ENCODE data around the gene TCF20.
A peak's percentile ranks its signal among the peaks of the same experiment; 100 is the strongest.

The TCF20 gene

DNA sequence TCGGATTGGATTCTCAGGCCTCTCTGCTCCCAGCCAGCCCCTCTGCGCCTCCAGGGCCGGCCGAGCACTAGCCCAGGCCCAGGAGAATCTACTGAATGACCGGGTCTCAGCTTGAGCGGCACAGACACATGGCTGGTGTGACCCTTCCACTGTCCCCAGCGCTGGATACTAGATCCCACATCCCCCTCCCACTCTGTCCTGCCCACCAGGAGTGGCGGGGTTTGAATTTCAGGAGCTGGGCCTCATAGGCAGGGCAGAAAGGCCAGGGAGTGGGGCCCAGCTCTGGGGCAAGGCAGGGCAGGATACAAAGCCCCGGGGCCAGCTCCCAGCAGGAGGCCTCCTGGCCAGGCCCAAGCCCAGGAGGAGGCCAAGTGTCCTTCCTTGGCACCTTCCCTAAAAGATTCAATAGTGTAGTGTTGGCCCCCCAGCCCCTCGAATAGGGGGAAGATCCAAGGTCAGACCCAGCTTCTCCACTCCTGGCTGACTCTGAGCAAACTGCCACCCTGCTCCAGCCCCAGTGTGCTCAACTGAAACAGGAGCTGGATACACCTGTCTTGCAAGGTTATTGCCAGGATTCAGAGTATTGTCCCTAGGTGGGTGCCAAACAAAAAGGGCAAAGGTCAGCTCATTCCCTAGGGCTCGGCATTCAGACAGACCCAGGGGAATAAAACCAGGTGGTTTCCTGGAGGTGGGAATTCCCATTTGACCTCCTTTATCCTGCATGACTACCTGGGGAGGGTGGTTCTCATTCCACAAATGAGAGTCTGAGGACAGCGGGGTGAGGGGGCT lies 22.5 kb upstream of the TCF20 start:
- Histone ChIP-seq H3K4me1 (ENCODE audit: insufficient read depth, low read length) (peaks cover 24% of the 10 kb centered on the region), H3K36me3 (ENCODE audit: insufficient read depth, low read length) (no peaks in the 10 kb centered on the region), H3K9ac (ENCODE audit: low read depth, low read length) (no peak overlapping the region), H3K9me3 (ENCODE audit: control insufficient read depth, insufficient read depth, low read length) (no peaks in the 10 kb centered on the region)

DNA sequence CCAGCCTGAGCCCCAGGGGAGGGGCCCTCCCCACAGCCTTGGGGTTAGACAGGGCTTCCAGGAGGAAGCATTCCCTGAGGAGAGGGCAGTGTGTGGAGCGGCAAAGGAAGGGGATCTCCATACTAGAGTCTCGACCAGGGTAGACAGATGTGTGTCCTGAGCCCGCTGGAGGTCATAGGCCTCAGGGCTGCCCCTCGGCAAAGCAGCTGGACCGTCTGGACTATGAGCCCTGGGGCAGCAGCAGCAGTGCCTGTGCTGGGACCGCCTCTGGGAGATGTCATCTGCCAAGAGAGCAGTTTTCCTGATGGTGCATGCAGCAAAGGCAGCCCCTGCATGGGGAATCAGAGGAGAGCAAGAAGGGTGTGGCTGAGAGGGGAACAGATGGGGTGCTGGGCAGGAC lies 20.8 kb upstream of the TCF20 start:
- Histone ChIP-seq H3K4me1 (ENCODE audit: insufficient read depth, low read length) (peaks cover 17% of the 10 kb centered on the region), H3K9ac (ENCODE audit: low read depth, low read length) (no peak overlapping the region), H3K36me3 (ENCODE audit: insufficient read depth, low read length) (no peaks in the 10 kb centered on the region), H3K9me3 (ENCODE audit: control insufficient read depth, insufficient read depth, low read length) (no peaks in the 10 kb centered on the region)

DNA sequence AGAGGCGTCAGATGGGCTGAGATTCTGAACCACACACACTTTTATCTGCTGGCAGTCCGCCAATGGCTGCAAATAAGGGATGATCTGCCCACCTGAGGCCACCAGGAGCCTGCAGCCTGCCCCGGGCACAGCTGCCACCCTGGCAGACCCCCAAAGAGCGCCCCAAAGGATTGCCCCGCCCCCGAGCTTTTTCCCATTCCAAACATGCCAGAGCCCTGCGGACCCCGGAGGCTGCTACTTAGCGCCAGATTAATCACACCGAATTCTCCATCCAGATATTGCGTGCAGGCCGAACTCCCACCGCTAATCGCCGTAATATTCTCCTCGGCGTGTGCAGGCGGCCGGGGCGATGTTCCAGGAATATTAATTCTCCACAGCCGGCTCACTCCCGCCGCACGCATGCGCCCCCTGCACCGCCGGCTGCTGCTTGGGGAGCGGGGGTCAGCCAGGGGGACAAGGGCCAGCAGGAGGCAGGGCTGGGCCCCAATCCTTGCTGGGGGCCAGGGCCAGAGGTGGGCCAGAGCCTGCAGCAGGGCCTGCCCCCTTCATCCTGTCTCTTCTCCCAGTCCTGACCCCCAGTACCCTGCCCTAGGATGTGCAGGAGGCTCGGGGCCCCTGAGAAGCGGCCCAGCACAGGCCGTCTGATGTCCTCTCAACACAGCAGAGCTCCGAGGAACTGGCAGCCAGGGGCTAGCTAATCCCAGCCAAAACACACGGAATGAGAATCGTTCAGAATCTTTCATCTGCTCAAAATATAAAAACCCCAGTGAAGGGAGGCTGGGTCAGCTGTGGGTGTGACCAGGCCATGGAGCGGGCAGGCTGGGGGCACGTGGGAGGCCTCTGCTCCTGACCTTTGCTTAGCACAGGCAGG lies 19.5 kb upstream of the TCF20 start:
- no peak overlapping the region for H3K9ac ChIP-seq (ENCODE audit: low read depth, low read length)
- no peaks in the 10 kb centered on the region for H3K36me3 ChIP-seq (ENCODE audit: insufficient read depth, low read length)
- no peaks in the 10 kb centered on the region for H3K9me3 ChIP-seq (ENCODE audit: control insufficient read depth, insufficient read depth, low read length)
- H3K4me1 ChIP-seq (ENCODE audit: insufficient read depth, low read length): peaks cover 17% of the 10 kb centered on the region

DNA sequence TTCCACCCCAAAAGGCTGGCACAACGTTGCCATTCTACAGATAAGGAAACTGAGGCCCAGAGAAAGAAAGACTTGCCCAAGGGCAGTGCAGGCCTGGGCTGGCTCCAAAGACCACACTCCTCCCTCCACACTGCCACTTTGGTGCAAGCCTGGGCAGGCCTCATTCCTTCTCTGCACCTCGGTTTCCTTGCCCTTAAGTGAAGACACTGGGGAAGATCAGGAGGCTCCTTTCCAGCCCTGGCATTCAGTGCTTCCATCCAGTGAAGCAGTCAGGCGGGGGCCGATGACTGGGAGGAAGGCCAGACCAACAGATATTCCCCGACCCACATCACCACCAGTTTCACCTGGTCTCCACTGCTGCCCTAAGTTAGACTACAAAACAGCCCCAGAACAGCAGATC lies 18.3 kb upstream of the TCF20 start:
- Histone ChIP-seq H3K4me1 (ENCODE audit: insufficient read depth, low read length) (peaks cover 17% of the 10 kb centered on the region), H3K36me3 (ENCODE audit: insufficient read depth, low read length) (no peaks in the 10 kb centered on the region), H3K9me3 (ENCODE audit: control insufficient read depth, insufficient read depth, low read length) (no peaks in the 10 kb centered on the region), H3K9ac (ENCODE audit: low read depth, low read length) (no peak overlapping the region)

DNA sequence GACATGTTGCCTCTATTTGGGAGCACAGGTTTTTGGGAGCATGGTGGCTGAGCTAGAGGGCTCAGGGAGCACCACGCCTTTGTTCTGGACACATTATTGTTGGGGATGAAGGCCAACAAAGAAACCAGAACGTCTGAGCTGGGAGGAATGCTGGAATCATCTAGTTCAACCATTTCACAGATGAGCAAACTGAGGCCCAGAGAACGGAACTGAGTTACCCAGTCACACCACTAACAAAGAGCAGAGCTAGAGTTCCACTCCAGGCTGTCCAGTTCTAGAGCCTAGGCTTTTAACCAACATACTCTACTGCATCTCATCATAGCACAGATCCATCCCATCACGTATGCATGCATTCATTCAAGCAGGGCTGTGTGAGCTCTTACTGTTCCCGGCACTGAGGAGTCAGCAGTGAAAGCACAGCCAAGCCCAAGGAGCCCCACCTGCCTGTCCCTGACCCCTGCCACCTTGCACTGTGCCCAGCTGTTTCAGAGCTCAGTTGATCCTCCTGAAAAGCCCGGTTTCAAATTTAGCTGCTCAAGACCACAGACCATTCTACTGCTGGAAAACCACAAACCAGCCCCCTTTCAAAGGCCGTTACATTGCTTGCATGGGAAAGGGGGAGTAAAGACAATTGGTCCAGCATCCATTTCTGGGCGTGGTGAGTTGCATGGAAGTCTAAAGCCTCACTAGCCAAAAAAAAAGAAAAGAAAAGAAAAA lies 16.9 kb upstream of the TCF20 start:
- H3K9ac ChIP-seq (ENCODE audit: low read depth, low read length): no peak overlapping the region
- H3K4me1 ChIP-seq (ENCODE audit: insufficient read depth, low read length): peaks cover 6% of the 10 kb centered on the region; the same call in 1 of the 2 replicates
- no peaks in the 10 kb centered on the region for H3K36me3 ChIP-seq (ENCODE audit: insufficient read depth, low read length)
- no peaks in the 10 kb centered on the region for H3K9me3 ChIP-seq (ENCODE audit: control insufficient read depth, insufficient read depth, low read length)

DNA sequence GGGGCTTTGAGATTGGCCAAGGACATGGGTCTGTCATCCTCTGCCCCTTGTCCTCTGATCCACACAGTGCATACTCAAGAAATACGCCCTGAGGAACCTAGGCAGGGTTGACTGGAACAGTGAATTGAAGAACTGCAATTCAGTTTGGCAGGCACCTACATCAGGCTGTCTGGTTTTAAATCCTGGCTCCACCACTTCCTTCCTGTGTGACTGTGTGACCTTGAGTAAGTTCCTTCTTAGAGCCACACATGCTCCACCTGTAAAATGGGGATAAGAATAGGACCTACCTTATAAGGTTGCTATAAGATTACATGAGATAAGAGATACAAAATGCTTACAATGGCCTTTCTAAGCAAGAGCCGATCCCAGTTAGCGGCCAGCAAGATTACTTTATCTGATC lies 15.8 kb upstream of the TCF20 start:
- Histone ChIP-seq H3K36me3 (ENCODE audit: insufficient read depth, low read length) (no peaks in the 10 kb centered on the region), H3K4me1 (ENCODE audit: insufficient read depth, low read length) (peaks cover 4% of the 10 kb centered on the region; the same call in 1 of the 2 replicates), H3K9ac (ENCODE audit: low read depth, low read length) (no peak overlapping the region), H3K9me3 (ENCODE audit: control insufficient read depth, insufficient read depth, low read length) (no peaks in the 10 kb centered on the region)

DNA sequence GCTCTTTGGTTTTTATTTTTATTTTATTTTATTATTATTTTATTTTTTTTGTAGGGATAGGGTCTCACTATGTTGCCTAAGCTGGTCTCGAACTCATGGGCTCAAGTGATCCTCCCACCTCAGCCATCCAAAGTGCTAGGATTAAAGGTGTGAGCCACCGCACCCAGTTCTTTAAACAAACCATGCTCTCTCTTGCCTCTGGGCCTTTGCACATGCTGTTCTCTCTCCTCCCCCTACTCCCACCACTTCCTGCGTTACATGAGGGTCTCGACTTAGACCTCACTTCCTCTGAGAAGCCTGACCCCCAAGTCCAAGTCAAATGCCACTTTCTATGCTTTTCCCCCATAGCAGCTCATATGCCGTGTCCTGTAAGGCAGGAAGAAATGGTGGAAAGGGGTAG lies 15.2 kb upstream of the TCF20 start:
- H3K9me3 ChIP-seq (ENCODE audit: control insufficient read depth, insufficient read depth, low read length): no peaks in the 10 kb centered on the region
- peaks cover 4% of the 10 kb centered on the region; the same call in 1 of the 2 replicates for H3K4me1 ChIP-seq (ENCODE audit: insufficient read depth, low read length)
- H3K9ac ChIP-seq (ENCODE audit: low read depth, low read length): no peak overlapping the region
- no peaks in the 10 kb centered on the region for H3K36me3 ChIP-seq (ENCODE audit: insufficient read depth, low read length)

DNA sequence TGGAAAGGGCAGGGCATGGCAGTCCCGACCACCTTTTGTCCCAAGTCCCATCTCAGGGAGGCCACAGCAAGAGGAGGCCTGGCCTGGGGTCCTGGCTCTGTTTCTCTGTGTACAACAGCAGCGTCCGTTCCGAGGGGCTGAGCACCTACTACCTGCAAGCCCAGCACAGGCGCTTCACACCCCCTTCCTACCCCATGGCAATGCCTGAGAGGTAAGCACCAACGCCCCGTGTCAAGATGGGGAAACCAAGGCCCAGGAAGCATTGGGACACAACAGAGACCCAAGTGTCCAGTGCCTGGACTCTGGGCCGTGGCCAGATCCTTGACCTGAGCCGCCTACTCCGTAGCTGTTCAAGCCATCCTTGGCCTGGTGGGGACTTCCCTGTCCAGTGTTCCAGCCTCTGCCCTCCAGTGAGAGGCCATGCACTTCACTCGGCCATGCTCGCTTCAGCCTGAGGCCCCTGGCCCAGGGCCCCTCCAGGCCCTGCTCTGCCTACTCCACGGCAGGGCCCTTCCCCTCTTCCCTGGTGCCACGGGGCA lies 14.3 kb upstream of the TCF20 start:
- Histone ChIP-seq H3K9me3 (ENCODE audit: control insufficient read depth, insufficient read depth, low read length) (no peaks in the 10 kb centered on the region), H3K9ac (ENCODE audit: low read depth, low read length) (no peak overlapping the region), H3K36me3 (ENCODE audit: insufficient read depth, low read length) (no peaks in the 10 kb centered on the region), H3K4me1 (ENCODE audit: insufficient read depth, low read length) (peaks cover 4% of the 10 kb centered on the region; the same call in 1 of the 2 replicates)

DNA sequence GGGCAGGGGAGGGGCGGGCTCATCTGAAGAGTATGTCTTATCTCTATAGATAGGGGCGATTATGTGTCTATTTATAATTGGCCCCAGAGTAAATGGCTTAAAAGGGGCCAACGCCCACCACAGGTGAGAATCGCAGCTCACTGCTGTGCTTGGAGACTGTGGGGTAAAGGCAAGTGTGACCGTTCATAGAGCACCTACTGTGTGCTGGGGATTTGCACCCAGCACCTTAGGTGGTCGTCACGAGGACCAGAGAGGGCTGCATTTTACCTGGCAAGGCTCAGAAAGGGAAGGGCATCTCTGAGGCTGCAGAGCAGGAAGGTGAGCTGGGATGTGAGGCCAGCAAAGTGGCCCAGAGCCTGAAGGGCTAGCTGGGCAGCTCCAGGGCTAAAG lies 13.7 kb upstream of the TCF20 start:
- H3K36me3 ChIP-seq (ENCODE audit: insufficient read depth, low read length): no peaks in the 10 kb centered on the region
- no peak overlapping the region for H3K9ac ChIP-seq (ENCODE audit: low read depth, low read length)
- H3K9me3 ChIP-seq (ENCODE audit: control insufficient read depth, insufficient read depth, low read length): no peaks in the 10 kb centered on the region
- H3K4me1 ChIP-seq (ENCODE audit: insufficient read depth, low read length): peaks cover 4% of the 10 kb centered on the region; the same call in 1 of the 2 replicates

DNA sequence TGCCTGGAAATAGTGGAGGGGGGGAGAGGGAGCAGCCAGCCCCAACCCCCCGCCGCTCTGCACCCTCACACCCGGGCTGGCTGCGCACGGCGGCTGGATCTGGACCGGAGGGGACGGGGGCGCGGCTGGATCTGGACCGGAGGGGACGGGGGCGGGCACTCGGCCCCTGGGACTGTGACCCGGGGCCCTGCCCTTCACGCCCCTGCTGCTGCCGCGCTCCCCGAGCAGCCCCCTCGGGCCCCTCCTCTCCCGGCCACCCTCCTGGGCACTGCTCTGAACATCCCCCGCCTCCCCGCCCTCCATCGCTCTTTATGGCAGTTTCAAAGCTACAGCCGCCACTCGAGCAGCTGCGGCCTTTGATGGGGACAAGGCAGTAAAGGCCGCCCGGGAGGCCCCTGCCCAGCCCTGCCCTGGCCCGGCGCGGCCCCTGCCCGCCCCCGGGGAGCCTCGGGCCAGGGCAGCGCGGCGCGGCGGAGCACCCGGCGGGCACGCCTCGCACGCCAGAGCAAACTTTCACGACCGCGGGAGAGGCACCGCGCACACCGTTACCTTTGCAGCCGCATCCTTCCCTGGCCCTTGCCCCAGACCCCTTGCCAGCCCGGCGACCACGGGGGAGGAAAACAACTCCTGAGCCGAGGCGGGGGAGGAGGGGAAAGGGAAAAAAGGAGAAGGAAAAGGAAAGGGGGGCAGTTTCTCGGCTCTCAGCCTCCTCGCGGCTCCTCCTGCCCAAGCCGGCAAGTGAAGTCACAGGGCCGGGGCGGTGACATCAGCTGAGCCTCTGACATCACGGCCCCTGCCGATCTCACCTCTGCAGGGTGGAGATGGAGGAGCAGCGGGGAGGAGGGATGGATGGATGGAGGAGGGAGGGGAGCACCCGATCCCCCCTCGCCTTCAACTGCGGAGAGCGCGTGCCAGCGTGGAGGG lies 13.1 kb upstream of the TCF20 start:
- peaks cover 4% of the 10 kb centered on the region; the same call in 1 of the 2 replicates for H3K4me1 ChIP-seq (ENCODE audit: insufficient read depth, low read length)
- no peaks in the 10 kb centered on the region for H3K9me3 ChIP-seq (ENCODE audit: control insufficient read depth, insufficient read depth, low read length)
- peak overlapping the region; percentile 48; the same call in 1 of the 2 replicates for H3K9ac ChIP-seq (ENCODE audit: low read depth, low read length)
- H3K36me3 ChIP-seq (ENCODE audit: insufficient read depth, low read length): no peaks in the 10 kb centered on the region

DNA sequence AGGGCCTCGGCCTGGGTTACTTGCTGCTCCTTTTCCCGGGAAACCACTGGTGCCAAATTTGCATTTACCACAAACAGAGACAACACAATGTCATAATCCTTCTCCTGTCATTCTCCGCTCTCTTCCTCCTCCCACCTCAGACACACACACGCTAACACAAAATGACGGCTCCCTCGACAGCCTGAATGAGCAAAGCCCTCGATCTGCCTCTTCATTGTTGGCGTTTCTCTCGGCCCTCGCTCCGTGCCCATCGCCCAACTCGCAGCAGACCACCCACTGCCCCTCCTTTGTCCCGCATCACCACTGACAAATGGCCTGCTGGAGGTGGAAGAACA lies 12.5 kb upstream of the TCF20 start:
- no peaks in the 10 kb centered on the region for H3K36me3 ChIP-seq (ENCODE audit: insufficient read depth, low read length)
- H3K9me3 ChIP-seq (ENCODE audit: control insufficient read depth, insufficient read depth, low read length): no peaks in the 10 kb centered on the region
- H3K4me1 ChIP-seq (ENCODE audit: insufficient read depth, low read length): peaks cover 4% of the 10 kb centered on the region; the same call in 1 of the 2 replicates
- peak overlapping the region; percentile 48; the same call in 1 of the 2 replicates for H3K9ac ChIP-seq (ENCODE audit: low read depth, low read length)

DNA sequence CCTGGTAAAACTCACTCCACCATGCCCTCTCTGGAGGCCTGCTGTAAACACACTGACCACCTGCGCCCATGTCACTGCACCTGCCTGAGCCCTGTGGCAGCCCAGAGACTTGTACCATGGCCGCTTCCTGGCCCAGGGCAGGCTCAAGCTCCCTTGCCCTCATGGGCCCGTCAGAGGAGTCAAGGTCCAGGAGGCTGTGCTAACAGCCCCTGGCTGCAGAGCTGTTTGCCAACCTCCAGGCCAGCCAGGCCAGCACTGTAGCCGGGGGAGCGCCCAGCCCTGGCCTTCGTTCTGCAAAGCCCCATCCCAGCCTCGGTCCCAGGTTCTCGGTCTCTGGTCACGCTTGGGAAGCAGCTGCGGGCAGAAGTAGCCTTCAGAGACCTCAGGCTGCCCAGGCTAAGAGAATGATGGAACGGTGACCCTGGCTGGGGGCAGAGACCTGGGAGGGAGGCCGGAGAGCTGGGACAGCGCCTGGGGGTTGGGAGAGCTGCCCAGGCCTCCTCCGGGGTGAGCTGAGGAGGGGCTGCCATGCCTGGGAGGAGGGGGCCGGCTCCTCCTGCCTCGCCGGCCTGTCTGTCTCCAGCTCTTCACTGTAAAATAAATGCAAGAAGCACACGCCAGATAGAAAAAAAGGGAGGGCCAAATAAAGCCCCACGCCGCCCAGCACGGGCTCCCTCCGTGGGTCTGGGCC lies 11.9 kb upstream of the TCF20 start:
- Histone ChIP-seq H3K4me1 (ENCODE audit: insufficient read depth, low read length) (peaks cover 4% of the 10 kb centered on the region; the same call in 1 of the 2 replicates), H3K9ac (ENCODE audit: low read depth, low read length) (0 out of 2 replicates have a peak overlapping the region, but pooled peaks have one; percentile 48), H3K9me3 (ENCODE audit: control insufficient read depth, insufficient read depth, low read length) (no peaks in the 10 kb centered on the region), H3K36me3 (ENCODE audit: insufficient read depth, low read length) (no peaks in the 10 kb centered on the region)

DNA sequence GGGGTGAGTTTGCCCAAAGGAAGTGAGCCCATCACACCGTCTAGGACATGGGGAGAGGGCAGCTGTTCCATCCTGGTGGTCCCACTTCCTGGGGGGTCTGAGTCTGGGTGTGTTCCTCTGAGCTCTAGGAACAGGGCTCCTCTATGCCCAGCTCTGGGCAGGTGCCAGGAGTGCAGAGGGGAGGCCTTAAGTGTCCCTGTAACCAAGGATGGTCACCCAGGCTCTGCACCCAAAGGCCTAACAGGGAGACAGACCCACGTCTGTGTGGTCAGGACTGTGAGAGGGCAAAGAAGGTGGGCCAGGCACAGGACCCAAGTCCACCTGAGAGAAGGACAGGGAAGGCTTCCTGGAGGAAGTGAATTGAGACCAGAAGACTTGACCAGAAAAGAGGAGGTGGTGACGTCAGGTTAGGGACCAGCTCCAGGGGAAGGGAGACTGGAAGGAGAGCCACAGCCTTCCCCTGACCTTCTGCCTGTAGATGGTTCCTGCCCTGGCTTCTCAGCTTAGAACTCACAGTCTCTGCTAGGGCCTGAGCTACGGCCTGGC lies 11.3 kb upstream of the TCF20 start:
- Histone ChIP-seq H3K9me3 (ENCODE audit: control insufficient read depth, insufficient read depth, low read length) (no peaks in the 10 kb centered on the region), H3K4me1 (ENCODE audit: insufficient read depth, low read length) (peaks cover 4% of the 10 kb centered on the region; the same call in 1 of the 2 replicates), H3K9ac (ENCODE audit: low read depth, low read length) (no peak overlapping the region)

More for the DNA sequence above, 11.3 kb upstream of the TCF20 start:
- no peaks in the 10 kb centered on the region for H3K36me3 ChIP-seq (ENCODE audit: insufficient read depth, low read length)

Data from ES-I3 (cell line).